UCSD-AML1 (cell line): ENCODE results near the gene DSCAM.

Experiments used
- DNase-seq: peaks from one replicate; lab custom pipeline; 2025; ENCODE audit not compliant: unreplicated experiment; lab: John Stamatoyannopoulos, UW

DSCAM gene

GRCh38 chr21:40769231-40769630, 77.7 kb downstream of the DSCAM start:
- no peak for DNase-seq

- no peak for DNase-seq
Observed at GRCh38 chr21:40768056-40768455, 78.9 kb downstream of the DSCAM start.

- DNase-seq: no peak
Observed at GRCh38 chr21:40766381-40766780, 80.6 kb downstream of the DSCAM start.

GRCh38 chr21:40765811-40766210, 81.1 kb downstream of the DSCAM start:
- DNase-seq: no peak

- no peak for DNase-seq
Observed at GRCh38 chr21:40760821-40761220, 86.1 kb downstream of the DSCAM start.

- DNase-seq: no peak
Observed at GRCh38 chr21:40759061-40759460, 87.9 kb downstream of the DSCAM start.

- no peak for DNase-seq
Observed at GRCh38 chr21:40757366-40757765, 89.6 kb downstream of the DSCAM start.

- DNase-seq: no peak
Observed at GRCh38 chr21:40754466-40754865, 92.5 kb downstream of the DSCAM start.

GRCh38 chr21:40753756-40754155, 93.2 kb downstream of the DSCAM start:
- no peak for DNase-seq

- DNase-seq: no peak
Observed at GRCh38 chr21:40752125-40752524, 94.8 kb downstream of the DSCAM start.

GRCh38 chr21:40751221-40751620, 95.7 kb downstream of the DSCAM start:
- no peak for DNase-seq

- DNase-seq: no peak
Observed at GRCh38 chr21:40736145-40736544, 110.8 kb downstream of the DSCAM start.

- no peak for DNase-seq
Observed at GRCh38 chr21:40733024-40733397, 113.9 kb downstream of the DSCAM start.

- no peak for DNase-seq
Observed at GRCh38 chr21:40732253-40733023, 114.5 kb downstream of the DSCAM start.

- DNase-seq: no peak
Observed at GRCh38 chr21:40731206-40731605, 115.8 kb downstream of the DSCAM start.

GRCh38 chr21:40730426-40730800, 116.5 kb downstream of the DSCAM start:
- DNase-seq: no peak

GRCh38 chr21:40729761-40730425, 117.1 kb downstream of the DSCAM start:
- no peak for DNase-seq

- DNase-seq: no peak
Observed at GRCh38 chr21:40723966-40724365, 123.0 kb downstream of the DSCAM start.

GRCh38 chr21:40723317-40723716, 123.6 kb downstream of the DSCAM start:
- DNase-seq: no peak

GRCh38 chr21:40719615-40720014, 127.3 kb downstream of the DSCAM start:
- DNase-seq: no peak

- DNase-seq: no peak
Observed at GRCh38 chr21:40717028-40717427, 129.9 kb downstream of the DSCAM start.

- DNase-seq: no peak
Observed at GRCh38 chr21:40714536-40714935, 132.4 kb downstream of the DSCAM start.
